Fibroblast of skin of left biceps (primary cell): ENCODE data around the gene NOC4L.

Experiments
- DNase-seq, 2 experiments: peaks; one replicate each; pipeline ENCODE4 v3.0.0-alpha.2; 2013; ENCODE audit warnings: low read depth in 2 of 2

Gene NOC4L

GRCh38 chr12:132169376-132169775 is 25.1 kb downstream of the NOC4L start:
- no peak for DNase-seq

- peak; percentile 62 to 65 for DNase-seq
Measured at GRCh38 chr12:132170094-132170636, 25.9 kb downstream of the NOC4L start.

- DNase-seq, result no peak
Measured at GRCh38 chr12:132170637-132171292, 26.5 kb downstream of the NOC4L start.

GRCh38 chr12:132171293-132171967 is 27.2 kb downstream of the NOC4L start:
- DNase-seq, result no peak

GRCh38 chr12:132171968-132172521 is 27.8 kb downstream of the NOC4L start:
- no peak for DNase-seq

- no peak for DNase-seq
Measured at GRCh38 chr12:132172619-132173018, 28.4 kb downstream of the NOC4L start.

- no peak for DNase-seq
Measured at GRCh38 chr12:132173135-132174014, 29.1 kb downstream of the NOC4L start.

GRCh38 chr12:132174015-132174838 is 30.0 kb downstream of the NOC4L start:
- no peak for DNase-seq

GRCh38 chr12:132174839-132175490 is 30.7 kb downstream of the NOC4L start:
- DNase-seq, result no peak

- DNase-seq, result no peak
Measured at GRCh38 chr12:132175496-132176384, 31.5 kb downstream of the NOC4L start.

GRCh38 chr12:132176385-132176919 is 32.2 kb downstream of the NOC4L start:
- DNase-seq, result no peak

GRCh38 chr12:132176920-132177551 is 32.8 kb downstream of the NOC4L start:
- DNase-seq, result no peak

GRCh38 chr12:132178316-132178715 is 34.1 kb downstream of the NOC4L start:
- DNase-seq, result no peak

- no peak for DNase-seq
Measured at GRCh38 chr12:132178801-132179401, 34.6 kb downstream of the NOC4L start.

GRCh38 chr12:132179431-132180362 is 35.4 kb downstream of the NOC4L start:
- no peak for DNase-seq

- no peak for DNase-seq
Measured at GRCh38 chr12:132180648-132181546, 36.6 kb downstream of the NOC4L start.
